T-helper 1 cell treated with Interleukin-12 subunit alpha and Interleukin-12 subunit beta and Interleukin-4 antibody, amounts not matched to agents 30 μg/mL and 1 μg/mL, for 36 hours (primary cell): ENCODE data around the gene GPRIN1.

Source experiments
- H3K27ac Mint-ChIP-seq: one replicate; pipeline ENCODE4 v1.8.0; 2021; ENCODE audit warnings: mild to moderate bottlenecking, mixed read lengths
- H3K27me3 Mint-ChIP-seq: one replicate; pipeline ENCODE4 v1.8.0; 2021; ENCODE audit warnings: low read depth, mixed read lengths
- H3K36me3 Mint-ChIP-seq: one replicate; pipeline ENCODE4 v1.8.0; 2021; ENCODE audit warnings: low read depth, mixed read lengths
- H3K4me1 Mint-ChIP-seq: one replicate; pipeline ENCODE4 v1.8.0; 2021; ENCODE audit warnings: low read depth, mixed read lengths
- H3K4me3 Mint-ChIP-seq: one replicate; pipeline ENCODE4 v1.8.0; 2021; ENCODE audit warnings: mild to moderate bottlenecking, moderate library complexity, mixed read lengths
- H3K9me3 Mint-ChIP-seq: one replicate; pipeline ENCODE4 v1.8.0; 2021; ENCODE audit warnings: mixed read lengths

Gene GPRIN1

GRCh38 chr5:176609724-176610434, at the start of gene GPRIN1:
Gene GPRIN1 (minus strand): TSS chr5:176610156. CDS start chr5:176599834, 10,322 bp downstream.
- peaks cover 16% of the 10 kb centered on the region for H3K4me1 Mint-ChIP-seq
- peak within 1 kb of the TSS; percentile 93 for H3K4me3 Mint-ChIP-seq
- peaks cover 3% of the 10 kb centered on the region for H3K36me3 Mint-ChIP-seq
- no peaks in the 10 kb centered on the region for H3K9me3 Mint-ChIP-seq
- peak within 1 kb of the TSS; percentile 82 for H3K27ac Mint-ChIP-seq
- peaks cover 42% of the 10 kb centered on the region for H3K27me3 Mint-ChIP-seq

GRCh38 chr5:176659512-176659839, 49.5 kb upstream of the GPRIN1 start:
- no peak overlapping the region for H3K27ac Mint-ChIP-seq
- H3K4me3 Mint-ChIP-seq = no peak overlapping the region
- no peaks in the 10 kb centered on the region for H3K9me3 Mint-ChIP-seq
- peaks cover 7% of the 10 kb centered on the region for H3K36me3 Mint-ChIP-seq
- H3K27me3 Mint-ChIP-seq = peaks cover 7% of the 10 kb centered on the region
- peaks cover 25% of the 10 kb centered on the region for H3K4me1 Mint-ChIP-seq

GRCh38 chr5:176658817-176659511, 49.0 kb upstream of the GPRIN1 start:
- H3K4me3 Mint-ChIP-seq = peak overlapping the region; percentile 54
- H3K27me3 Mint-ChIP-seq = peaks cover 2% of the 10 kb centered on the region
- peaks cover 7% of the 10 kb centered on the region for H3K36me3 Mint-ChIP-seq
- peaks cover 25% of the 10 kb centered on the region for H3K4me1 Mint-ChIP-seq
- no peaks in the 10 kb centered on the region for H3K9me3 Mint-ChIP-seq
- peak overlapping the region; percentile 5 for H3K27ac Mint-ChIP-seq

- Mint-ChIP-seq H3K4me3 (peak overlapping the region; percentile 54), H3K27ac (no peak overlapping the region), H3K4me1 (peaks cover 30% of the 10 kb centered on the region), H3K9me3 (no peaks in the 10 kb centered on the region), H3K36me3 (peaks cover 15% of the 10 kb centered on the region), H3K27me3 (no peaks in the 10 kb centered on the region)
These were observed 48.1 kb upstream of the GPRIN1 start for GRCh38 chr5:176658007-176658599.

- no peak overlapping the region for H3K27ac Mint-ChIP-seq
These were observed 46.6 kb upstream of the GPRIN1 start for GRCh38 chr5:176656467-176656990.

GRCh38 chr5:176654856-176655255, 44.9 kb upstream of the GPRIN1 start:
- H3K9me3 Mint-ChIP-seq = no peaks in the 10 kb centered on the region
- H3K36me3 Mint-ChIP-seq = peaks cover 21% of the 10 kb centered on the region
- no peak overlapping the region for H3K4me3 Mint-ChIP-seq
- no peaks in the 10 kb centered on the region for H3K27me3 Mint-ChIP-seq
- peaks cover 43% of the 10 kb centered on the region for H3K4me1 Mint-ChIP-seq
- H3K27ac Mint-ChIP-seq = no peak overlapping the region

More at GRCh38 chr5:176656467-176656990, 46.6 kb upstream of the GPRIN1 start:
- H3K36me3 Mint-ChIP-seq = peaks cover 16% of the 10 kb centered on the region
- H3K27me3 Mint-ChIP-seq = no peaks in the 10 kb centered on the region
- no peaks in the 10 kb centered on the region for H3K9me3 Mint-ChIP-seq
- no peak overlapping the region for H3K4me3 Mint-ChIP-seq
- H3K4me1 Mint-ChIP-seq = peaks cover 39% of the 10 kb centered on the region

- H3K9me3 Mint-ChIP-seq = no peaks in the 10 kb centered on the region
- peaks cover 21% of the 10 kb centered on the region for H3K36me3 Mint-ChIP-seq
- no peaks in the 10 kb centered on the region for H3K27me3 Mint-ChIP-seq
- H3K4me3 Mint-ChIP-seq = peak overlapping the region; percentile 12
- H3K27ac Mint-ChIP-seq = peak overlapping the region; percentile 74
- H3K4me1 Mint-ChIP-seq = peaks cover 43% of the 10 kb centered on the region
These were observed 43.7 kb upstream of the GPRIN1 start for GRCh38 chr5:176653401-176654385.

- Mint-ChIP-seq H3K4me3 (no peak overlapping the region), H3K9me3 (no peaks in the 10 kb centered on the region), H3K4me1 (peaks cover 42% of the 10 kb centered on the region), H3K27me3 (no peaks in the 10 kb centered on the region), H3K36me3 (peaks cover 17% of the 10 kb centered on the region), H3K27ac (no peak overlapping the region)
These were observed 42.2 kb upstream of the GPRIN1 start for GRCh38 chr5:176652136-176652535.

GRCh38 chr5:176651472-176651980, 41.6 kb upstream of the GPRIN1 start:
- Mint-ChIP-seq H3K4me3 (no peak overlapping the region), H3K36me3 (peaks cover 17% of the 10 kb centered on the region), H3K27me3 (no peaks in the 10 kb centered on the region), H3K27ac (no peak overlapping the region), H3K9me3 (no peaks in the 10 kb centered on the region), H3K4me1 (peaks cover 47% of the 10 kb centered on the region)

GRCh38 chr5:176650354-176650884, 40.5 kb upstream of the GPRIN1 start:
- Mint-ChIP-seq H3K27me3 (no peaks in the 10 kb centered on the region), H3K9me3 (no peaks in the 10 kb centered on the region), H3K36me3 (peaks cover 17% of the 10 kb centered on the region), H3K4me1 (peaks cover 53% of the 10 kb centered on the region), H3K4me3 (no peak overlapping the region), H3K27ac (no peak overlapping the region)

- Mint-ChIP-seq H3K4me3 (peak overlapping the region; percentile 90), H3K36me3 (peaks cover 11% of the 10 kb centered on the region), H3K4me1 (peaks cover 53% of the 10 kb centered on the region), H3K27ac (peak overlapping the region; percentile 89), H3K27me3 (no peaks in the 10 kb centered on the region), H3K9me3 (no peaks in the 10 kb centered on the region)
These were observed 38.7 kb upstream of the GPRIN1 start for GRCh38 chr5:176648474-176649194.

GRCh38 chr5:176647843-176648473, 38.0 kb upstream of the GPRIN1 start:
- Mint-ChIP-seq H3K4me3 (peak overlapping the region; percentile 90), H3K9me3 (no peaks in the 10 kb centered on the region), H3K36me3 (peaks cover 5% of the 10 kb centered on the region), H3K27ac (peak overlapping the region; percentile 89), H3K27me3 (no peaks in the 10 kb centered on the region), H3K4me1 (peaks cover 46% of the 10 kb centered on the region)
